ENCODE results near the gene GALNTL6.
"Not testable (repeated sequence)": the region's sequence is repeated elsewhere in the genome, so short reads cannot be mapped to it uniquely, and the experiment has no call there.

GALNTL6 gene

DNA sequence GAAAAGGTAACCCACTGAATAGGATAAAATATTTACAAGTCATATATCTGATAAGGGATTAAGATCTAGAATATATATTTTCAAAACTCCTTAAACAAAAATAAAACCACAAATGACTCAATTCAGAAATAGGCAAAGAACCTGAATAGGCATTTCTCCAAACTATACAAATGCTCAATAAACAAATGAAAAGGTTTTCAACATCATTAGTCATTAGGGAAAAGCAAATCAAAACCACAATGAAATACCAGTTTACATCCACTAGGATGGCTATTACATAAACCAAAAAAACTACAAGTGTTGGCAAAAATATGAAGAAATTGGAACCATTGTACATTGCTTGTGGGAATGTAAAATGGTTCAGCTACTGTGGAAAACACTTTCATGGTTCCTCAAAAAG is 1188.4 kb downstream of the GALNTL6 start:
- no peak for DNase-seq

DNA sequence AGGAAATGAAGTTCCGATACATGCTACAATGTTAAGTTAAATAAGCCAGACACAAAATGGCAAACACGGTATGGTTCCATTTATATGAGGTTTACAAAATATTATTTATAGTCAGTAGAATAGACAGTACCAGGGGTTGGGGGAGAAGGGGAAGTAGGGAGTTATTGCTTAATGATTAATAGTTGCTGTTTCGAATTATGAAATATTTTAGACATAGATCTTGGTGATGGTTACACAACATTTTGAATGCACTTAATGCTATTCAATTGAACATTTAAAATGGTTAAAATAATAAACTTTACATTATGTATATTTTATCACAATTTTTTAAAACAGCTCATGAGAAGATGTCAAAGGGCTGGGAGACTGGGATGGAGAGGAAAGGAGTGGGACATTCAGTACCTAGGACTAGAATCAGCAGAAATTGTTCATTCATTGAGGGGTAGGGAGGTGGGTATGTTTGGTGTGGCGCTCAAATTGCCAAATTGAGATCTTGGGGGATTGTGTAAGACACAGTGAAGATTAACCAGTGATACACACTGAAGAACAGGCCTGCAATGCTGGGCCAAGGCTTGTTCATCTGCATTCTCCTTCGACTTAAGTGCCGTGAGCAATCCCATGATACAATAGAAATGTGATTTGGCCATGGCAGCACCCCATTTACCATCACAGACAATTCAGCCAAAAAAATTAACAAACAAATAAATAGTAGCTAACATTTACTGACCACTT is 1189.8 kb downstream of the GALNTL6 start:
- no peak for DNase-seq

DNA sequence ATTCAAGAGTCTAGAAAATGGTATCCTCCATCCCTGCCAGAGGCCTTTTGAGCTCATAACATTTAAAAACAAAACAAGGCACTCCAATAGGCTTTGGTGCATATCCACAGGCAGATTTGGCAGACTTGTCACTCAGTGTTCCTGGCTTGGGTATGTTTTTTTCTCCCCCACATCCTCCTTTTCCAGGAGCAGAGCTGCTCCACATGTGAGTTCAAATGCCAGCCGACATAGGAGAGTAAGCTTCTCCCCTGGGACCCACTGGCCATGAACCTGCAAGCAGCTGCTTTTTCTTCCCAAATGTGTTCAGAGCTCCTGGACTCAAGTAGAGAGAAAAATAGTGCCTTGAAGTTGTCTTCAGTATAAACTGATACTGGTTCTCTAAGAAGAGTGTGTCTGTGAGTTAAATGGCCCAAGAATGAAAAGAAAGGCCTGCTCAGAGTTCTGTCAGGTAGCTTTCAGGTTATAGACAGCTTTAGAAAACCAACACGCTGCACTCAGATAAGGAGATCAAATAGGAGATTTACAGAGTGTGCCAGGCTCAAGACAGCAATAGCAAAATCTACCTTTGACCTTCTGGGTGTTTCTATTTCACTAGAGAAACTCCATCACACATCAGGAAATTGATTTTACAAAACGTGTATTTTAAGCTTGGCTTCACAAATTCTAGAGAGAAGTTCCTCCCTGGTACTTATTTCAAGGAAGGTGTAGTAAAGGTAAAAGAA is 1192.9 kb downstream of the GALNTL6 start:
- DNase-seq: no peak

DNA sequence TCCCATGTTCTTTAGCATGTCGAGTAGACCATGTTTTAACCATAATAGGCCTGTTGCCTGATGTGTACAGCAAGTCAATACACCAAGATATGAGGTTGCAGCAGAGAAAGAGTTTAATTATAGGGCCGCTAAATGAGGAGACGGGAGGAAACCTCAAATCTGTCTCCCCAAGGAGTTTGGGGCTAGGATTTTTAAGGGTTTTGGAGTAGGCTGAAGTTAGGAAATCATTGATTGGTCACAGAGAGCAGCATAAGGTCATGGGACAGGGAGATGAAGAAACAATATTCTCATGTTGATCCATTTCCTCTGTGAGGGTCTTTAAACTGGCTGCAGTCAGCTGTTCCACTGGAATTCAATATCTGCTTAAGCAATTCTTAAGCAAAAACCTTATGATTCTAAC is 1195.2 kb downstream of the GALNTL6 start:
- no peak for DNase-seq

DNA sequence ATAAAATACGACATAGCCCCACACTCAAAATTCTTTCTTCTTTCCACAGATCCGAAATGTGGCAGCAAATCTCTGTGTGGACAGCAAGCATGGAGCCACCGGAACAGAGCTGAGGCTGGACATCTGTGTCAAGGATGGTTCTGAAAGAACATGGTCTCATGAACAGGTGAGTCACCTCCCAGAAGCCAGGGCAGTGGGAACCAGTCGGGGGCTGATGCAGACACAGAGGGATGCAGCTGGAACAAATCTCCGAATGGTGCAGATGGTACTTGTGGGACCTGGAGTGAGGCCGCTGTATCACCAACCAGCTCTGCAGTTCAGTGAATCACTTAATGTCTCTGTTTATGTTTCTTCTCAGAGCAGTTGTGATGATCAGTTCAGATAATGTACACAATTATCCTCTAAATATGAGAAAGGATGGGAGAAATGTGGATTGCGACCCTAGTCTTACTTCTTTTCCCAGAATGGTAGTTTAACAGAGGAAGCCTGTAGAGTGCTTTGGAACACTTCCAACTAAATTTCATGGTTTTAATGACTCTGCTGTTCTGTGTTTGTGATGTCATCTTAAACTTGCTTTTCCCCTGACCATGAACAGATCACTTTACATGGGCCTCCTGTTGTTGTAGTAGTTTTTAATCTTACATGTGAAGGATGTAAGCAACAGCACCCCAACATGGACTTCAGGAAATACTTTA is 1196.1 kb downstream of the GALNTL6 start:
- DNase-seq: no peak

DNA sequence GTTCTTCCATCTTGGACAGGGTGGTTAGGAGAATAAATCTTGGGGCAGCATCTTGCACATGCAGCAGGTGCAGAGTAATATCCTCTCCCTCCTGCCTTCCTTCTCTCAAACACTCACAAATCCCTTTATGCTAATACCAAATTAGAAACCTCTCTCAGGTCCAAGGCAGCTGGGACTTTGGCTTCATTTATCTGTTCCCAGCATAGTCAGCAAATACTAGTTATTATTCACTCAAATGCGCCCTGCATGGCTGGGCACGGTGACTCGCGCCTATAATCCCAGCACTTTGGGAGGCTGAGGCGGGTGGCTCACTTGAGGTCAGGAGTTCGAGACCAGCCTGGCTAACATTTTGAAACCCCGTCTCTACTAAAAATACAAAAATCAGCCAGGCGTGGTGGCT is 1199.4 kb downstream of the GALNTL6 start:
- DNase-seq: no peak

DNA sequence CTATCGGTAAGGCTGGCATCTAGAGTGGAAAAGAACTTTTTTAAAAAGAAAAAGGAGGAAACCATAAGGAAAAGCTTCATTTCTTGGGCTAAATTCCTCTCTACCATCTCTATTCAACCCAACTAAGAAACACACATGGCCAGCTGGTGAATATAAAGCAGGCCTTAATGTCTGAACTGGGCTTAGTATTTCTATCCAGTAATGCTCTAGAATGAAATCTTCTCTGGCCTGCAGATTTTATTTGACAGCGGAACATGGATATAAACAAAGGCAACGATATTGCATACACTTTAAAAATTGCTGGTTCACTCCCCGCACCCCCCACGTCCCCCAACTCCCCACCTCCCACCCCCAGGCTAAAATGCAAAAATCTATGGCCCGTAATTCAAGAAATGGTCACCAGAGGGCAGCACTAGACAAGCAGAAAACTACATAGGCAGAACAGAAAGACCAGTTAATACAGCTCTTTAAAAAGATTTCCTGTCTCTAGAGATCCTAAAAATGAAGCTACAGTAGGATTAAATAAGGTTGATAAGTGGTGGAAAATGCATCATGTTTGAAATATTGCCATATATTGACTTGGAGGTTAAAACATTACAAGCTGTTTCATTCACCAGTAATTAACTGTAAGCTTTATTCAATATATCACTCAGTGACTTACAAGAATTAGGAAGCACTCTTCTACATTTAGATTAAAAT is 1200.2 kb downstream of the GALNTL6 start:
- DNase-seq: peak; percentile 62

DNA sequence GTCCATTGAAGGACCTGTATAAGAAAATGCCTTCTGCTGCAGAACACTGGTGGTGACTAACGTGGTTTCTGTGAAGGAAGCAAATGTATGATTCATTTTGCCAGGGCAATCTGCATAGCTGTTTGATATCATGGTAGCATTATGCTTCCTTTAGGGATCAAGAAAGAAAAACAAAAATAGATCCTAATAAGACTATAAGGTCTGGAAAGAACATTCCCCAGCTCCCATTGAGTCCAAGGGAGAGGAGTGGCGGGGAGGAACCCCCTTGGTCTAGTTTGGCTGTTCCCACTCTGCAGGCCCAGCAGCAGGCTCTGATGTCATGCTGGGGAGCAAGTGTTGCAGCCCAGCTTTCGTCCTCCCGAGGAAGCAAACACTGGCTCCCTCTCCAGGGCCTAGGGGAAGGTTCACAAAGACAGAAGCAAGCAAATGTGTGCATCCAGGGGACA is 1200.9 kb downstream of the GALNTL6 start:
- no peak for DNase-seq

DNA sequence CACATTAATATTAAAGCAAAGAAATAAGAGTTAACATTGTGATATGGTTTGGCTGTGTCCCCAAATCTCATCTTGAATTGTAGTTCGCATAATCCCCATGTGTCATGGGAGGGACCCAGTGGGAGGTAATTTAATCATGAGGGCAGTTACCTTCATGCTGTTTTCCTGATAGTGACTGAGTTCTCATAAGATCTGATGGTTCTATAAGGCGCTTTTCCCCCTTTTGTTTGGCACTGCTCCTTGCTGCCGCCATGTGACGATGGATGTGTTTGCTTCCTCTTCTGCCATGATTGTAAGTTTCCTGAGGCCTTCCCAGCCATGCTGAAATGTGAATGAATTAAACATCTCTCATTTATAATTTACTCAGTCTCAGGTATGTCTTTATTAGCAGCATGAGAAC is 1201.6 kb downstream of the GALNTL6 start:
- DNase-seq: no peak

DNA sequence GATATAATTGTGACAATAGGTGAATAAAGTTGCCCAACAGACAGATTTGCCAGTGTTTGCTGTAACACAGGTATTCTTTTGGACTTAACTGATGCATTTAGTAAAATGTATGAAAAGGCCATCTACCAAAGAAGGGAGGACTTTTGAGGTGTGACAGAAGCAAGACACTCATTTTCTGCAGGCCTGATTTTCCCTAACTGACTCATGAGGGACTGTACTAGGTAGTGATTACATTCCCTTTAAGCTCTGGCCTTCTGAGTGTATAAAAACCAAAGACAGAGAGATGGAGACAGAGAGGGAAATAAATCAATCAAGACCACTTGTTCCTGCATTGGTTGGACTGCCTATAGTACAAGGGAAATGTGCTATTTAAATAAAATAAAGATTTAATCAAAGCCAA is 1204.6 kb downstream of the GALNTL6 start:
- no peak for DNase-seq

DNA sequence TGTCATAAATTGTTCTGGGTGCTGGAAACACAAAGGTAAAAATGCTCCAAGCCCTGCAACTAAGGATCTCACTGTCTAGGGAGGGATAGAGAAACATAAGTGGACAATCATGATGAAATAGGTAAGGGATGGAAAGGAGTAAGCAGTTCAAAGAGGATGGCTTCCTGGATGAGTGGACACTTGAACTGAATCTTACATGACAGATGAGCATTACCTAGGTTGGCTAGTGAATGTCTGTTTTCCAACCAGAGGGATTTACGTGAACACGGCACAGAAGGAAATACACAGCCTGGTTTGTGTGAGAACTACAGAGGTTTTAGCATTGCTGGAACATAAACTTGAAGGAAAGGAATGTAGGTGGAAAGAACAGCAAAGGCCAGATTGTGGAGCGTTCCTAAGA is 1205.2 kb downstream of the GALNTL6 start:
- DNase-seq: no peak

DNA sequence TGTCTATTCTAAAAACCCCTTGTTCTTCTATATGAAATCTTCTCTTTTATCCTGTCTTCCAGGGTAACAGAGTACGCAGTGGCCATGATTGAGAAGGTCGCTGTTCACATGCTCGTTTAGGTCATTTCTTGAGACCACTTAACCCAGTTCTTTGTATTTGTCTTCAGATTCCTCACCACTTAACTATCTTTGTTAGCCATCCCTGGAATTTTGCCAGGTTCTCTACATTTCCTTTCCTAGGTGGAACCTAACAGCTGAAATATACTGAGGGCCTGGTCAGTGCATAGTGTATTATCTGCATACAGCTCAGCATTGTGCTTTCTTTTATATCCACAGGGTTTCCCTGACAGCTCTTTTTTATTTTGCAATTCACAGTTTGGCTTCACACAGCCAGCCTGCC is 1206.5 kb downstream of the GALNTL6 start:
- no peak for DNase-seq

DNA sequence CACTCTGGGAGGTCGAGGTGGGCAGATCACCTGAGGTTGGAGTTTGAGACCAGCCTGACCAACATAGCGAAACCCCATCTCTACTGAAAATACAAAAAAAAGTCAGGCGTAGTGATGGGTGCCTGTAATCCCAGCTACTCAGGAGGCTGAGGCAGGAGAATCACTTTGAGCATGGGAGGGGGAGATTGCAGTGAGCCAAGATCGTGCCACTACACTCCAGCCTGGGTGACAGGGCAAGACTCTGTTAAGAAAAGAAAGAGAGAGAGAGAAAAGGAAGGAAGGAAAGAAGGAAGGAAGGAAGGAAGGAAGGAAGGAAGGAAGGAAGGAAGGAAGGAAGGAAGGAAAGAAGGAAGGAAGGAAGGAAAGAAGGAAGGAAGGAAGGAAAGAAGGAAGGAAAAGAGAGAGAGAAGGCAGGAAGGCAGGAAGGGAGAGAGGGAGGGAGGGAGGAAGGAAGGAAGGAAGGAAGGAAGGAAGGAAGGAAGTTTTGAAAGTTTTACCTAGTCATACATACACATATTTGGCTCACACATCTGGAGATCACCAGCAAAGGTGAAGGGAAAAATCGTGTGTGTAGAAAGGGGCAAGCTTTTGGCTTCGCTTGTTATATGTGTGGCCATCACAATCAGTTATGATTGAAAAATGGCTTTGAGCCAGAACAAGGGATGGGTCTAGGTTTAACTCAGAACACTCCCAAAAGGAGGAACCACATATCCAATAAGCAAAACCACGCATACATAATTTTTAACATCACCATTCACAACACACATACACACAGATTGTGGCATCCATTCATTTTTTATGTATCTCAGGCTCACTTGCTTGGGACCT is 1208.8 kb downstream of the GALNTL6 start:
- DNase-seq: not testable (repeated sequence)

DNA sequence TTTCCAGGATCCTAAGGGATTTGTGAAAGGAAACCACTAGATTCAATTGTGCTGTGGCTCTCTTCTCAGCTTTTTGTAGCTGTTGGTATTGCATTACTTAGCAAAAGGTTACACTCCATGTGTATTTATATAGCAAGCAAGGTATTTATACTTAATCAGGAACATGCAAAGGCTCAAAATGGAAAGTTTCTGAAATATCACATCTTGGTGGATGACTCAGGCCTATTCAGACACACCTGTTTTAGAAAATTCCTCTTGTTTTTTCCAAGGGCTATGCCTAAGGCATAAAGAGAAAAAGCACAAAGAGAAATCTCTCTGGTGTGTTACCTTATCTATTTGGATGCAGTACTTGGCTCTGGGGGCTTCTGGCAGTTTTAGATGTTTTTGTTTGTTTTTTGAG is 1211.0 kb downstream of the GALNTL6 start:
- no peak for DNase-seq

DNA sequence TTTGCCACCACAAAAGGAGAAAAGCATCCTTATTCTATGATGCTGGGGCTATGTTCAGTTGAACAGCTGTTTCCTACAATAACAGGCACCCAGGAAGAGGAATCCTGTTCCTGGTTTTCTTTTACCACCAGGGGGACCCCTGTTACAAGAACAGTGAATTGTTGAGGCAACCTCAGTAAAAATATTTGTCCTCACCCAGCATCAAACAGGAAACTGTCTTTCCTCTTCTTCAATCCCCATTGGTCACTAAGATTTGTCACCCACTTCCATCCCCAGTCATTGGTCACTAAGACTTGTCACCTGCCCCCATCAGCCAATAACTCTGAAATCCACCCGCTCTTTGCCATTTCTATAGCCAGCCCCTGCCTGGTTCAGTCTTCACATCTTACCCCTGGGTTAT is 1211.9 kb downstream of the GALNTL6 start:
- DNase-seq: peak; percentile 11

DNA sequence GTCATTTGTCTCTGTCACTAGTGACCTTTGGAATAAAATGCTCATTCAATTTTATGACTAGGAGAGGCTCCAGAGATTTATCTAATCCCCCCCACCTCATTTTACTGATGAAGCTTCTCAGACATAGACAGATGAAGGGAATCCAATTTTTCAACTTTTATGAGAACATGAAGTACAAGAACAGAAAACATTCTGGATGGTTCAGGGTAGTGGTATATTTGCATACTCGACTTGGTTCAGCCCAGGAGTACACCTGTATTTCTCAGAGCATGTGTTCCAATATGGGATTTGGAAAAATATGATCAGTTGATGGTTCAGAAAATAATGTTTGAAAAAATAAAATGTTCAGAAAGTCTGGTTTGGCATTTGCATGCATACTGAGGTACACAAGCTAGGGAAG is 1224.0 kb downstream of the GALNTL6 start:
- no peak for DNase-seq

DNA sequence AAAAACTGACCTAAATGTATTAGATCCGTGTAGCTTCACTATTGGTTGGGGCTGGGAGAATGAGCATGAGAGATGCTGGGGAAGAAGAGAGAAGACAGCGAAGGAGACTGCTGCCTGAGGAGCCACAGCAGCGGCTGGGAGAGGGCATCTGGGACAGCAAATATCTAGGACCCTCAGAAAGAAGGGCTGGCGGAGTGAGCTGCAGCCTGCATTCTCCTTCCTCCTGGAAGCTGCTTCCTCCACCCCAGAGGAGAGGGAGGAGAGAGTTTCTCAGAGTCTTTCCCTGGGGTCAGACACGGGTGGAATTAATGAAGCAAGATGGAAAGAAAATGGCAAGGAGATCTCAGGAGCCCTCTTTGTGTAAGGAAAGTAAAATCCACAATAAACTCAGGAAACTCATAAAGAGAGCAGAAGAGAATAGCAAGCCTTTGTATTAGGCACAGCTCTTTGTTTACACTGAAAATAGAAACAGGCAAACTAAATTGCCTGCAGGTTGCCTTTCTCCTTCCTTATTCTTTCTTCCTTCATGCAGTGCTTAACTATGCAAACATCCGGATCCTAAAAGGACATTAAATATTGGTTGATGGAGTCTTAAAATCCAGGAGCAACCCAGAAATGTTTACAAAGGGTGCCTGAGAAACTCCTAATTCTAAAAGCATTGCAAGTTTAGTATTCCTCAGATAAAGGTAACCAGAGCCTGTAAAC is 1225.1 kb downstream of the GALNTL6 start:
- no peak for DNase-seq

DNA sequence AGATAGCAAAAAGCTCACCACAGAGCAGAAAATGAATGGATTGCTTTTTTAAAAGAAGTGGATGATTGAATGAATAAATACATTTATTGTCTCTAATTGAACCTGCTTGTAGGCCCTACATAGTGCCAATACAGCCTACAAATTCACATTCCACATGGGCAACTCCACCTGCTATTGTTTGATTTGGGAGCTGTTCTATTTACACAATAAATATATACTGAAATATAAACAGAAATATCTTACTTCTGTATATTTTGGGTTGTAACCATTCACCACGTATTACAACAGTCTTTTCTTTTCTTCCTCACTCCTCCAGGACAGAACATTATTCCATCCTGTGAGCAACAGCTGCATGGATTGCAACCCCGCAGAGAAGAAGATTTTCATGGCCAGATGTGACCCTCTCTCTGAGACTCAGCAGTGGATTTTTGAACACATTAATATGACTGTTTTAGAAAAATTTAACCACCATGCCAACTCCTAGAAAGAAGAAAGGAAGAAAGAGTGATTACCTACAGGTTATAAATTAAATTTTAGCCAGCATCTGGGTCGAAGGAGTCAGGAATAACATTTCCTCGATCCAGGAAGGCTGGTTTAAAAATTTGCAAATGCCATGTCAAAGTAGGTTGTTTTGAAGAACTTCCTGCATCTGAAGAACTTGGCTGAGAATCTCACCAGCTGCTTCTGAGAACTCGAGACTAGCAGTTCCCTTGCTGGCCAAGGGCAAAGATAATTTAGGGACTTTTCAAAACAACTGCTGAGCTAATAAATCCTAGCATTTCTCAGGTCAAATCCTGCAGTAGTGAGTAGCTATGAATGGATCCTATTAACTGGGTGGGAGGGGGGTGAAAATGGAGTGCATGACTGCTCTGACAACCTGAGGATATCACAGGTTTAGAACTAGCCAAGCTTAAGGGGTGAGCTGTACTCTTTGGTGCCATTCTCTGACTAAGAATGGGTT is 1226.7 kb downstream of the GALNTL6 start:
- no peak for DNase-seq

DNA sequence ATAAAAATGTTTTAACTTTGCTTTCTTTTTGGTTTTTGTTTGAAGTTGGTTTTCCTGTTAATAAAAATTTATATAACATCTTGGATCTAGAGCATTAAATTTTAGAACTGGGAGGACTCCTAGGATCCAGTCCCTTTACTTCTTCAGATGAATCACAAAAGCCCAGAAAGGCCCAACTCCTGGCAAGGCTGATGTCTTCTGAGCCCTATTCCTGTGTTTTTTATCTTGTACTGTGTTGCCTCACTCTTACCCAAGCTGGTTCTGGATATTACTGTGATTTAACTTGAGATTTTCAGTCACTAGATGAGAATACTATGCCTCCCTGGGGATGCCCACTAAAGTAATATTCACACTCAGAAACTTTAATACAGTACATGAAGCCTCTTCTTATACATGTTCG is 1228.3 kb downstream of the GALNTL6 start:
- no peak for DNase-seq

DNA sequence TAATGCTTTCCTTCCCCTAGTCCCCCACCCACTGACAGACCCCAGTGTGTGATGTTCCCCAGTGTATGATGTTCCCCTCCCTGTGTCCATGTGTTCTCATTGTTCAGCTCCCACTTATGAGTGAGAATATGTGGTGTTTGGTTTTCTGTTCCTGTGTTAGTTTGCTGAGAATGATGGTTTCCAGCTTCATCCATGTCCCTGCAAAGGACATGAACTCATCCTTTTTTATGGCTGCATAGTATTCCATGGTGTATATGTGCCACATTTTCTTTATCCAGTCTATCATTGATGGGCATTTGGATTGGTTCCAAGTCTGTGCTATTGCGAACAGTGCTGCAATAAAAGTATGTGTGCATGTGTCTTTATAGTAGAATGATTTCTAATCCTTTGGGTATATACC is 1228.9 kb downstream of the GALNTL6 start:
- not testable (repeated sequence) for DNase-seq

DNA sequence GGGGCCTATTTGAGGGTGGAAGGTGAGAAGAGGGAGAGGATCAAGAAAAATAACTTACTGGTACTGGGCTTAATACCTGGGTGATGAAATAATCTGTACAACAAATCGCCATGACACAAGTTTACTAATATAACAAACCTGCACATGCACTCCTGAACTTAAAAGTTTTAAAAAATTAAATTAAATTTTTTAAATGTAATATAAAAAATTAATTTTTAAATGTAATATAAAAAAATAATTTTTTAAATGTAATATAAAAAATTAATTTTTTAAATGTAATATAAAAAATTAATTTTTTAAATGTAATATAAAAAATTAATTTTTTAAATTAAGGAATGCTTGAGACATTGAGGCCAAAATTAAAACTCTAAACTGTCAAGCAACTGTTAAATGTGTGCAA is 1231.1 kb downstream of the GALNTL6 start:
- no peak for DNase-seq

Data from activated CD4-positive, alpha-beta T cell treated with anti-CD3 and anti-CD28 coated beads for 48 hours (primary cell).